HG02938 (cell line): ENCODE measurements around the gene KLK14.

Source experiments
- ATAC-seq: cut with Tn5 transposase; IDR thresholded peaks from one replicate; pipeline ENCODE4 v1.9.1; 2021; ENCODE audit warnings: mild to moderate bottlenecking, moderate library complexity; ENCODE audit not compliant: unreplicated experiment

The KLK14 gene

DNA sequence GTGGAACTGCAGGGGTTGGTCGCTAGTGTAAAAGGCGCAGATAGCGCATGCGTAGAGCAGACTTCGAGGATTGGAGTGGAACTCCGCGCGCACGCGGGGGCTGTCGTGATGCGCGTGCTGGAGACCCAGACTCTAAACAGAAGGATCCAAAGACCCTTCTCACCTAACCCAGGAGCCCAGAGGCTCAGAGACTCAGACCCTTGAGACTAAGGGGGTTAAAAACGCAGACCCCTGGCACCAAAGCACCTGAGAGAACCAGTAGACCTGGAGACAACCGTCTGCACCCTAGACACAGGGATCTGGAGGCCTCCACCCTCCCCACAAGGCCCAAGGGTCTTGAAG, 26.1 kb upstream of the KLK14 start:
- ATAC-seq, result peak; percentile 43

DNA sequence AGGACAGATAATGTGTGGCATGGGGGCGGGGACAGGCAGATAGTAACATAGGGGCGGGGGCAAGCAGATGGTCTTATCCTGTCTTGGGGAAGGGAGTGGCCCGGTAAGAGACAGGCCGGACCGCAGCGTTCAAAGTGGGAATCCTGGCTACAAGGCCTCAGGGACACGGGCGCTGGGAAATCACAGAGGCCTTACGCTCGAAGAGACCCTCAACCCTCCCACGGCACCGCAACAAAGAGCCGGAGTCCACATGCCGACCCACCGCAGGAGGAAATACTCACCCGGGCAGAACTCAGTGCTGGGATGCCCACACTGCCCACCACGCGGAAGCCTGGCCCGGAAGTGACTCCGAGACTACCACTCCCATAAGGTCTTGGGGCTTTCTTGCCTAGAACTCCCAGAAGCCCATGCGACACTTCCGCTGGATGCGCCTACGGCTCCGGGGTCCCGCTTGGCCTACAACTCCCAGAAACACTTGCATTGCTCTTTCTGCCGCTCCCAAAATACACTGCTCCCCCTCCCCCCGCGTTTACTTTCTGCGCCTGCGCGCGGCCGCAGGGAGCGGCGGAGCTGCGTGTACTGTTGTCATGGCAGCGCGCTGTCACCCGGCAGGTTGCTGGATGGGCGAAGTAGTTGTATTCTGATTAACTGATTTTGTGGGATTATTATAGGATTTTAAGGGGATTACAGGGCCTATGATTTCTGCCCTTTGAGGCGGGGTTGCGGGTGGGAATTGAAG, 25.5 kb upstream of the KLK14 start, which contains the start of gene CTU1:
Gene CTU1 (minus strand): TSS at position 344 of the 739 bp plus-strand sequence. CDS start 3,840 bp downstream, outside the sequence.
- peak; percentile 94 for ATAC-seq

DNA sequence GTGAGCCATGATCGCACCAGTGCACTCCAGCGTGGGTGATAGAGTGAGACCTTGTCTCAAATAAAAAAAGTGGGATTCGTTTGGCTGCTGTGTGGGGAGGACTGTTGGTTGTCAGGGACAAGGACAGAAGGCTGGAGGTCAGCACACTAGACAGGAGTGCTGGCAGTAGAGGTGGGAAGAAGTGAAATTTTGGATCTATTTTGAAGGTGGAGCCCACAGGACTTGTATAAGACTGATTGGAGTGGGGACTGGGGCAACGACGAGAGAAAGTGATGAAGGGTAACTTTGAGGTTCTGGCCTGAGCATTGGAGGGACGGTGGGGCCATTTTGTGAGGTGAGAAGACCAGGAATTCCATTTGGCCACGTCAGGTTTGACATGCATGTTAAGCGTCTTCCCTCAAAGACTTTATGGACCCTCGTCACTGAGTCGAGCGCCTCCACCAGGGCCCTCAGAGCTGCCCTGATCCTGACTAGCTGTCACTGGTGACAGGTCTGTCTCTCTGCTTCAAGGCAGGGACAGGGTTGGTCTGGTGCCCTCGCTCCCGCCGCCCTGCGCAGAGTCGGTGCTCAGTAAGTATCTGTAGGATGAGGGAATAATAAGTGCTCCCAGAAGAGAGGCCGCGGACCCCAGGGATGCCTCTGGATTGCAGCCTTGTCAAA, 24.8 kb upstream of the KLK14 start:
- ATAC-seq, result no peak

DNA sequence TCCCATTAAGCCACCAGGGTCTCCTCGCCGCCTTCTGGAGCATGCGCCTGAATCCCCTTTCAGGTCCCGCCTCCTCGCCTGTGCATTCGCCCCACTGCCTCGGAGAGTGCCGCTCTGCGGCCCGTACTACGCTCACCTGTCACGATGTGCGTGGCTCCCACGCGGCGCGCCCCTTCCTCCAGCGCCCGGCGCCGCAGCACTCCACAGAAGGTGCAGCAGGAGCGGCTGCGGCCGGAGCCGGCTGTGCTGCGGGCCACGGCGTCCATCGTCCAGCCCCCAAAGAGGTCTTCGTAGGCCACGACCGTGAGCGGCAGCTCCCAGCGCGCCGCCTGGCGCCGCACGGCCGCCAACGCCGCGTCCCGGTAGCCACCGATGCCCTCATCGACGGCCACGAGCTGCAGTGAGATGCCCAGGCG, 21.2 kb upstream of the KLK14 start:
- no peak for ATAC-seq

DNA sequence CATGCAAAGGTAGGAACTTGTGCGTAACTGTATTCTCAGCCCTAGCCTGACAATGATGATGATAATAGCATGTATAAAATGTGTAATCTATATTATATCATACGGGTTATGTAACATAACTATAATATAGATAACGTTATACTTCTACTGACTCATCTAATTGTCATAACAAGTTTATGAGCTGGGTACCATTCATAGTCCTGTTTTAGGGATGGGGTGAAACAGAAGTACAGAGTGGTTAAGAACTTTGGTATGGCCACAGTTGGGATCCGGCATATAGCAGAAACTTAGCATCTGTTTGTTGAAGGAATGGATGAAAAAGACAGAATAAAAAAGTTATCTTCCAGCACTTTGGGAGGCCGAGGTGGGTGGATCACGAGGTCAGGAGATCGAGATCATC, 20.3 kb upstream of the KLK14 start:
- no peak for ATAC-seq

DNA sequence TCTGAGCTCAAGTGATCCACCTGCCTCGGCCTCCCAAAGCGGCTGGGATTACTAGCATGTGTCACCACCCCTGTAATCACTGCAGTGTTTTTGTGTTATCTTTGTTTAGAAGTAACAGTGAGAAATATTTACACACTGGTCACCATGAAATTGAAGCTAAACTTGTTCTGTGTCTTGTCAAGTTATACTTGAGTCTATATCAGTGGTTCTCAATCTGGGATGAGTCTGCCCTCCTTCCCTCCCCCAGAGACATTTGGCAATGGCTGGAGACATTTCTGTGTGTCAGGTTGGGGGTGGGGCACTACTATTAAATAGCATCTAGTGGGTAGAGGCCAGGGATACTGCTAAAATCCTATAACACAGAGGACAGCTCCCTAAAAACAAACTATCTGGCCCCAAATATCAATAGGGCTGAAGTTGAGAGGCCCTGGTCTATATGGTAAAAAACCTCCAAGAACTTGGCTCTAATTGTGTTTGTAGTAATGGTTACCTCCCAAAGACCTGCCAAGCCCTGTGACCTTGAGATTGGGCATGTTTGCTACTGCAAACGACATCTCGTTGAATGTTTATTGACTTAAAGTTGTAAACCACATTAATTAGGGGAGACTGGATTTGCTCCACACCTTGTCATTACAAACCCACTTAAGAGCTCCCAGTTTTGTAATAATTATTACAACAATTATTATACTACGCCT, 18.6 kb upstream of the KLK14 start:
- ATAC-seq, result no peak

DNA sequence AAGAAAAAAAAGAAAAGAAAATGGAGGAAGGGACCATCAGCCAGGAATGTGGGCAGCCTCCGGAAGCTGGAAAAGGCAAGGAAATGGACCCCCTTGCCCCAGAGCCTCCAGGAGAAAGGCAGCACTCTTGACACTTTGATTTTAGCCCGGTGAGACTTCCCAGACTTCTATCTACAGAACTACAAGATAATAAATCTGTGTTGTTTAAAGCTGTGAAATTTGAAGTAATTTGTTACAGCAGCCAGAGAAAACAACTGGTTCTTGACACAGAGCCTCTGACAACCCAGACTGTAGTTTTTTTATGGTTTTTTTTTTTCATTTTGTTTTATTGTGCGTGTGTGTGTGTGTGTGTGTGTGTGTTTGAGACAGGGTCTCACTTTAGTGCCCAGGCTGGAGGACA, 17.9 kb upstream of the KLK14 start:
- no peak for ATAC-seq

DNA sequence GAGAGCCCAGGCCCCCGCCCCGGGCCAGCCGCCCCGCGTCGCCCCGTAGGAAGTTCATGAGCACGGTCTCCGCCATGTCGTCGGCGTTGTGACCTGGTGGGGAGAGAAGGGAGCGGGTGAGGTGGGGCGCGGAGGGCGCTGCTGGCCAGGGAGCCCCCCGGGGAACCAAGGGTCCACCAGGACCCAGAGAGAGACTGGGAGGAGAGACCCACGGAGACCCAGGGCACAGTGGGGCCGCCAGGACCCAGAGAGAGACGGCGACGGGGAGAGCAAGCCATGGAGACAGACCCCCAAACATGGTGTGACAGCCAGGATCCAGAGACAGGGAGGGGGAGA, 16.3 kb upstream of the KLK14 start:
- ATAC-seq, result no peak

DNA sequence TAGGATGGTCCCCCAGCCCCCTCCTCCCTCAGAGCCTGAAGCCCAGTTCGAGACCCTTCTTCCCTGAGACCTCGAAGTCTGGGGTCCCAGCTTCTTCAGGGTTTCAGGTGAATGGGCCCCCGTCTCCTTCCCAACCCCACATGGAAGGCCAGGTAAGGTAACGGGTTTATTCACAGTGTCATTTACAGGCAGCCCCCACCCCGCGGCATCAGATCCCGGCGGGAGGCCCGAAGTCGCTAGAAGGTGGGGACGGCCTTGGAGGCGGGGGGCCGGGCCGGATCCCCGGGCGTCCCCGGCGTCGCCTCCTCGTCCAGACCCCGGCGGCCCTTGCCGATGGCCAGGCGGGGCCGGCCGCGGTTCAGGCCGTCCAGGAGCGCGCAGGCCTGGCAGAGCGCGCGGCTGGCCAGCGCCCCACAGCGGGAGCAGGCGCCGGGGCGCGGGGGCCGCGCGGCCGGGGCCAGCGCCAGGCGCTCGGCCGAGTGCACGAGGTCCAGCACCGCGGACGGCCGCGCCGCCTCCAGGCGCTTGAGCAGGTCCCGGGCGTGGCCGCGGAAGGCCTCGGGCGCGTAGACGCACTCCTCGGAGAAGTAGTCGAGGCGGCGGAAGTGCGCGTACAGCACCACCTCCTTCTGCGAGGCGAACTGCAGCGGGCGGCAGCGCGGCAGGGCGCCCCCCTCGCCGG, 15.8 kb upstream of the KLK14 start:
- no peak for ATAC-seq

DNA sequence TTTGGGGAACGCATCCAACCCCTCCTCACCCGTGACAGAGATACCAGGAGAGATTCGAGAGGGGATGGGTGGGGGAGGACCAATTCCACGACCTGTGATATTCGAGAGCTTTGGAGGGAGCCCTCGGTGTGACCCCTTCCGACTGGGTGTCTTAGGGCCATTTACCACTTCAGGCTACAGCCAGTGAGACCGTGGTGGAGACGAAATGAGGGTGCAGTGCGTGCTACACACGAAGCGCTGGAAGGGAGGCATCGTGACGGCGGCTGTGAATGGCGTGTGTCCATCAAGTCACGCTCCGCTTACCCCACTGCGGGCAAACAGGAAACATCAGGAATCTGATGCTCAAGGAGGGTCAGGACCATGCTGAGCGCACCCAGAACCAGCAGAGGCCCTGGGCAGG, 15.1 kb upstream of the KLK14 start:
- no peak for ATAC-seq

DNA sequence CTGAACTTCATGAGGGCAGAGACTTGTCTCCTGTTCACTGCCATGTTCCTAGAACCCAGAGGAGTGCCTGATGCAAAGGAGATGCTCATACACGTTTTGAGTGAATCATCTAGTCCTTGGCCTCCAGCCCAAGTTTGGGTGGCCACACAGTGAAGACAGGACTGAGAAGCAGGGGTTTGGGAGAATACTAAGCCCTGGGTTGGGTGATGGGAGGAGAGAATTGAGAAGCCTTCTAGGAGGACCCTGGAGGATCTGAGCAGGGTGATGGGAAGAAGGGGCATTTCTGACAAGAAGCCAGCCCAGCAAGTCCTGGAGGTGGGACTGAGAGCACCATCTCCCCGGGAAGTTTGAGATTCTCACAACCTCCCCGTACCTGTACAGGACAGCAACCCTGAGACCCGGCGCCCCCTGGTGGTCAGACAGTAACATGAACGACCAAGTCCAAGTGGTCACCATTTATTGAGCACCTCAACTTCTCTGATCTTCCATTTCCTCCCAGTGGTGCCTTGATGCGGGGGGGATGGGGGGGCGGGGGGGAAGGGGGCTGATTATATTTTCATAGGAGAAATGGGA, 14.6 kb upstream of the KLK14 start:
- ATAC-seq, result no peak

DNA sequence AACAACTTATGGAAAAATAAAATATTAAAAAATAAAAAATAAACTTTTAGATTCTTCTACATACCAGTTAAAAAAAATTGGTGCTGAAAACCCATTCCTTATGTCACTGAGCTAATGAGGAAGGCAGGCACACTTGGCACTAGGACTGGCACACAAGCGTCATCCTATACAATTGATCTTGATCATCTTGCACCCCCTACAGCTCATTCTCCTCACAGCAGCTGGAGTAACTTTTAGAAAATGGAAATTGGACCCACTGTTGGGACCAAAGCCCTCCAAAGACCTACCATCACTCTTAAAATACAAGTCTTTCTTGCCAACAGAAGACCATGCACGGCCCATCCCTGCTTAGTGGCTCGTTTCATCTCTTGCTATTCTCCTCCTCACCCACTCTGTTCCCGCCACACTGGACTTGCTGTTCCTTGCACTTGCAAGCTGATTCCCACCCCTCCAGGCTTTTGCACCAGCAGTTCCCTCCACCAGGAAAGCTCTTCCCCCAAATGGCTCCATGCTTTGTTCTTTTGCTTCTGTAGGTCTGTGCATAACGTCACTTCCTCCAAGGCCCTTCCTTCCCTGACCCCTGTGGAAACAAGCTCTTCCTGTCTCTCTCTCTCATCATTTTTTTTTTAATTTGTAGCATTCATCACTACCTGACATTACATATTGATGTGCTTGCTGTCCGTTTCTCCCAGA, 13.9 kb upstream of the KLK14 start:
- no peak for ATAC-seq

DNA sequence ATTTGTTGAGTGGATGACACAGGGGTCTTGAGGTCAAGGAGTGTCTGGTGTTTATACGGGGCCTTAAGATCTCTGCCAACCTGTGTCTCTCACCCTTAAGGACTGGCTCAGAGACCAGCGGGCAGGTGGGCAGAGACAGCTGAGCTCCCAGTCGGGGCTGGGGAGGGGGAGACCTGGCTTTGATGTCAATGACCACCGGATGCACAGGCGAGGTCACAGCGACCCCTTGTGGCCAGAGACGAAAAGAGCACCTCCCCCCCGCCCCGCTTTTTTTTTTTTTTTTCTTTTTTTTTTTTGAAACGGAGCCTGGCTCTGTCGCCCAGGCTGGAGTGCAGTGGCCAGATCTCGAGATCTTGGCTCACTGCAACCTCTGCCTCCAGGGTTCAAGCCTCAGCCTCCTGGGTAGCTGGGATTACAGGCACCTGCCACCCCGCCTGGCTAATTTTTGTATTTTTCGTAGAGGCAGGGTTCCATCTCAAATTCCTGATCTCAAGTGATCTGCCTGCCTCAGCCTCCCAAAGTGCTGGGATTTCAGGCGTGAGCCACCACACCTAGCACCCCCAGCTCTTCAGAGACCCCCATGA, 12.1 kb upstream of the KLK14 start:
- no peak for ATAC-seq

DNA sequence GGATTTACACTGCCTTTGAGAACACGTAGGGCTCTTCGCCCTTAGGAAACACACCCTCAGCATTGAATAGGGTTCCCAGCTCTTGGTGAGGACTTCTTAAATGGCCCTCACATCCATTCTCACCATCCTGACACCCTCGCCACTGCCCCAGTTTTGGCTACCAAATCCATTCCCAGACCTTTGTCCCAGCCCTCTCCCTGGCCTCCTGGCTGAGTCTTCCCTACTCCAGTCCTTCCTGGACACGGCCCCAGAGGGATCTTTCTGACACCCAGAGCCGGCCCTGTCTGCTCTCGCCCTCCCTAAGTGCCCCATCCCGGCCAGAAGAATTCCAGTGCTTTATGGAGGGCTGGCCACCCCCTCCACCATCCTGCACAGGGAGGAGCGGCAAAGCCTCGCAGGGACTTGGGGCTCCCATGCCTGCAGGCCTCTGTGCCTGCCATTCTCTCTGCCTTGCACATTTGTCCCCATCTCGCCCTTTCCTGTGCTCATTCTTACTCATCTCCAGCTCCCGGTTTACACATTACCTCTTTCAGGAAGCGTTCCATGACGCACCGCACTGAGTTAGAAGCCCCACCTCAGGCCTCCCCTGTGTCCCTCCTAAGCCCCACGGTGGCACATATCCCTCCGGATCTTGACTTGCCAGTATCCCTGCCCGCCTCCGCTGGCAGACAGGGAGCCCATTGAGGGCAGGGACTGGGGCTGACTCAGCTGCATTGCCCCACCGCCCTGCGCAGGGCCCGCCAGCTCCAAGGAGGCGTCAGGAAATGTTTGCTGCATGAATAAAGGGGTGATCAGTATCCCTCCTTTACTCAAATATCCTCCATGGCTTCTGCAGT, 11.0 kb upstream of the KLK14 start:
- ATAC-seq, result no peak

DNA sequence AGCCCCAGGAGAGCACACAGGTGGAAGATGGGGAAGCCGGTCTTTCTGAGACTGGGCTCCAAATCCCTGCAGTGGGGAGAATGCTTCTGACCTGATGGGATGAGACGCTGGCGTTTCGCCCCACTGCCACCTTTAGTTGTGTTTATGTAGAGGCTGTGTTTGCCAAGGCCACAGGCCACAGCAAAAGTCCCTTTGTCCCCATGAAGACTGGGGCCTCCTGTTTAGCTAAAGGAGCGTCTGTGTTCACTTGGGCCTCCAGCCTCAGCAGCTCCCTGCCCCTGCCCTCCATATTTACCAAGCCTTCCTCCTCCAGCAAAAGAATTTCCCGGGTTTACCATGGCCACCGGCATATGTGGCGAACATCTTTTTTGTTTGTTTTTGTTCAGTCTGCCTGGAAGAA, 10.4 kb upstream of the KLK14 start:
- no peak for ATAC-seq

DNA sequence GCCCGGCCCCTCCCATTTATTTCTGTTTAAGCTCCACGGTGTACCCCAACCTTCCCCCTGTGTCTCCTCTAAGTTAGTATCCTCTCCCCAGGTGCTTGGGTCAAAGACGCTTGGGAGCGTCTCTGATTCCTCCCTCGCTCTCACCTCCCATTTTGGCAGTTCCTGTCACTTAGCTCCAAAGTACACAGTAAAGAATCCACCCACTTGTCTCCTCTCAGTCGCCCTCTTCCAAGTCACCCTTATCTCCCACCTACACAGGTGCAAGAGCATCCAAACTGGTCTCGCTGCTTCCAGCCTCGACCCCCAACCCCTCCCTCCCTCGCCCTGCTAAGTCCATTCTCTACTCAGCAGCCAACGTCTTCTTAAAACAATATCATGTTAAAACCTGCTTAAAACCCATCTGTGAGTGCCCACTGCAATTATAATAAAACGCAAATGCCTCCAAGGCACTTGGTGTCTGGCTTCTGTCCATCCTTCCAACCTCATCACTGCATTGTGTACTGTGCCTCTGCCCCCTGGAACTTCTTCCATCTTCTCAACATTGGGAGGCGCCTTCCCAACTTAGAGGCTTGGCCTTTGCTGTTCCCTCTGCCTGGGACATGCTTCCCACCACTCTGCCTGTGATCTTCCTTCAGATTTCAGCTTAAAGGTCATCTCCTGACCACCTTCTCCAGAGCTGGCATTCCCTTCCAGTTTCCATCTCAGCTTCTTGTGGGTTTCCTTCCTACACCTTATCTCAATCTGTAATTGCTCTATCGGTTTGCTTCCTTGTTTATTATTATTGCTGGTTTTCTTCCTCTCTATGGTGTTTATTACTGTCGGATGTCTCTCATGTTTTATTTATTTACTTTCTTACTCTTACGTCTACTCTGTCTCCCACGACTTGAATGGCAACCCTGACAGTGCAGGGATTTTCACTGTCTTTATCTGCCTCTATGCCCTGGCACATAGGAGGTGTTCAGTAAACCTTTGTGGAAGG, 9.5 kb upstream of the KLK14 start:
- no peak for ATAC-seq

DNA sequence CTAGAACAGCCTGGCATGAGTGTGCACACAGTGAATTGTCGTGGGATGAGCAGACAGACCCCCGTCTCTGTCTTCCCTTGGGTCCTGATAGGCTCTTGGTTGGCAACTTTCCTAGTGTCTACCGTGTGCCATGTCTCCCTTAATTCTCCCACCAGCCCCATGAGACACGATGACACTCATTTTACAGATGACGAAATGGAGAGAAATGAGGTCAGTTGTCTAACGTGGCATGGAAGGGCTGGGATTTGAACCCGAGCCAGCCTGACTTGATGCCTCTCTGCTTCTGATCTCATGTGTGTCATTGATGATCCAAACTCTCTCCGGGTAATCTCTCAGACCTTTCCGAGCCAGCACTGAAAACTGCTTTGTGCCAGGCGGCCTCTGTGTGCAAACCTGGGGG, 8.4 kb upstream of the KLK14 start:
- no peak for ATAC-seq

DNA sequence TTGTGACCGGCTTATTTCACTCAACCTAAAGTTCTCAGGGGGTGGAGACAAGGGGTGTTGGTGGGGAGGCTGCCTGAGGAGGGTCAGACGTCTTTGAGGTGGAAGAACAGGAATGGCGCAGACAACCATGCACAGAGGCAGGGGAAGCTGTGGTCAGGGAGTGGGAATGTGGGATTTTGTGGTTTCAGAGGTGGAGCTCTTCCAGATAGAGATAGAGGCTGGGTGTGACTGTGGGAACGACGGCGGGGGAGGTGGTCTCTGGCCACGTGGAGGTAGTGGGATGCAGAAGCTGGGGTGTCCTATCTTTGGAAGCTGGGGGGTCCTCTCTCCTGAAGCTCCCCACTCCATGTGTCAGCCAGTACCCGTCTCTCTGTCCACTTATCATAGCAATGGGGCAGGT, 7.8 kb upstream of the KLK14 start:
- ATAC-seq, result no peak
